NK-92 (cell line): ENCODE data around the gene IGFALS.

Experiments used
- DNase-seq: peaks from one replicate; lab custom pipeline; 2025; ENCODE audit not compliant: unreplicated experiment; lab: John Stamatoyannopoulos, UW

The IGFALS gene

GRCh38 chr16:1745181-1745899 is 48.2 kb downstream of the IGFALS start:
- no peak for DNase-seq

- no peak for DNase-seq
Observed at GRCh38 chr16:1744338-1744840, 49.1 kb downstream of the IGFALS start.

- no peak for DNase-seq
Observed at GRCh38 chr16:1743376-1744337, 49.8 kb downstream of the IGFALS start.

GRCh38 chr16:1741553-1742165 is 51.8 kb downstream of the IGFALS start:
- no peak for DNase-seq

- no peak for DNase-seq
Observed at GRCh38 chr16:1740781-1741490, 52.6 kb downstream of the IGFALS start.
